H1 (cell line): ENCODE measurements around the gene STAT1. TPM values are rescaled to one million over a fixed set of nuclear protein-coding genes. Genes with fewer than 3 reads are reported as not detected.

Source experiments
- CTCF ChIA-PET: fragments of 300-600 bp; sonication (Branson Sonifier 250); formaldehyde crosslinking; loops from one replicate; lab custom pipeline; 2021; ENCODE audit not compliant: partially characterized antibody; lab: Charles Lee
- POLR2A ChIA-PET: fragments of 300-600 bp; sonication (Branson Sonifier 250); formaldehyde crosslinking; loops from one replicate; lab custom pipeline; 2021; ENCODE audit warnings: inconsistent platforms; ENCODE audit not compliant: partially characterized antibody; lab: Charles Lee
- DNase-seq, 2 experiments: peaks; one replicate each; pipeline versions ENCODE4 v3.0.0 to v3.0.0-alpha.2; 2010 to 2022; ENCODE audit warnings: low spot score in 2 of 2, low read depth in 1 of 2, mixed read lengths in 1 of 2
- FAIRE-seq: peaks from 2 replicates; lab custom pipeline; 2011; peaks lifted over from hg19 to GRCh38; lab: Jason Lieb, UNC
- H2AFZ ChIP-seq: 2 replicates; pipeline ENCODE4 v1.8.1; 2012; ENCODE audit warnings: low read length, inconsistent platforms
- H2AK5ac ChIP-seq: 2 replicates; pipeline ENCODE4 v1.6.1; 2013; ENCODE audit warnings: low read depth, low read length
- H2BK120ac ChIP-seq: replicated peaks from 2 replicates; pipeline ENCODE3; 2013; ENCODE audit warnings: low read depth, low read length, inconsistent platforms
- H2BK12ac ChIP-seq: 2 replicates; pipeline ENCODE4 v1.6.1; 2013; ENCODE audit warnings: low read depth, low read length
- H2BK15ac ChIP-seq: 2 replicates; pipeline ENCODE4 v1.6.1; 2013; ENCODE audit warnings: low read length
- H2BK20ac ChIP-seq: 2 replicates; pipeline ENCODE4 v1.6.1; 2013; ENCODE audit warnings: low read length
- H2BK5ac ChIP-seq: 2 replicates; pipeline ENCODE4 v1.6.1; 2013; ENCODE audit warnings: low read depth, low read length
- H3K14ac ChIP-seq: 2 replicates; pipeline ENCODE4 v1.6.1; 2013; ENCODE audit warnings: inconsistent platforms; ENCODE audit not compliant: insufficient read length
- H3K18ac ChIP-seq: 2 replicates; pipeline ENCODE4 v1.6.1; 2013; ENCODE audit warnings: low read length; ENCODE audit errors: extremely low read depth
- H3K23ac ChIP-seq: 2 replicates; pipeline ENCODE4 v1.6.1; 2013; ENCODE audit warnings: inconsistent platforms; ENCODE audit not compliant: insufficient read length
- H3K23me2 ChIP-seq: 2 replicates; pipeline ENCODE4 v1.6.1; 2013; ENCODE audit warnings: low read depth, low read length
- H3K27ac ChIP-seq: 2 replicates; pipeline ENCODE4 v1.6.1; 2011; ENCODE audit warnings: low read depth, low read length, inconsistent platforms
- H3K27me3 ChIP-seq, 4 experiments: replicated peaks in 1 of 4; 1 replicate in 1 of 4; 2 replicates in 3 of 4; pipeline versions ENCODE4 v1.6.1 to v1.8.1; 2011 to 2013; ENCODE audit warnings: low read length in 3 of 4, mild to moderate bottlenecking in 3 of 4, inconsistent platforms in 2 of 4, mixed read lengths in 2 of 4, moderate library complexity in 1 of 4; ENCODE audit not compliant: control insufficient read depth in 3 of 4, insufficient read depth in 3 of 4; ENCODE audit errors: extremely low read depth in 1 of 4
- H3K36me3 ChIP-seq, 4 experiments: 2 replicates each; pipeline versions ENCODE4 v1.6.1 to v1.8.1; 2011 to 2013; ENCODE audit warnings: mild to moderate bottlenecking in 4 of 4, low read length in 3 of 4, moderate library complexity in 2 of 4, control low read depth in 1 of 4, inconsistent platforms in 1 of 4; ENCODE audit not compliant: insufficient read depth in 4 of 4, control insufficient read depth in 2 of 4
- H3K4ac ChIP-seq: replicated peaks from 2 replicates; pipeline ENCODE3; 2013; ENCODE audit warnings: low read length, low read depth, mixed read lengths, inconsistent platforms; ENCODE audit not compliant: insufficient read length
- H3K4me1 ChIP-seq, 4 experiments: replicated peaks in 1 of 4; 1 replicate in 1 of 4; 2 replicates in 3 of 4; pipeline versions ENCODE4 v1.6.1 to v1.8.1; 2011 to 2013; ENCODE audit warnings: low read length in 3 of 4, inconsistent platforms in 2 of 4, mixed read lengths in 1 of 4; ENCODE audit not compliant: insufficient read depth in 4 of 4, control insufficient read depth in 3 of 4
- H3K4me2 ChIP-seq, 2 experiments: 2 replicates each; pipeline versions ENCODE4 v1.6.1 to v1.8.1; 2011 to 2013; ENCODE audit warnings: low read depth in 2 of 2, low read length in 2 of 2, control low read depth in 1 of 2, inconsistent platforms in 1 of 2, mild to moderate bottlenecking in 1 of 2; ENCODE audit not compliant: insufficient read depth in 1 of 2
- H3K4me3 ChIP-seq, 4 experiments: fragments of 200-600, 300-600 bp in 1 of 4; sonication (generic), shearing (Covaris generic), sonication (Bioruptor Twin) in 1 of 4; 2 replicates each; pipeline versions ENCODE4 v1.5.1 to v1.8.1; 2011 to 2016; ENCODE audit warnings: low read length in 4 of 4, low read depth in 3 of 4, control low read depth in 2 of 4, inconsistent platforms in 2 of 4, mild to moderate bottlenecking in 2 of 4, mixed read lengths in 1 of 4, moderate library complexity in 1 of 4; ENCODE audit not compliant: insufficient read depth in 2 of 4; ENCODE audit errors: extremely low read depth in 1 of 4
- H3K56ac ChIP-seq: replicated peaks from 2 replicates; pipeline ENCODE3; 2013; ENCODE audit warnings: low read depth, mild to moderate bottlenecking, mixed read lengths, low read length, inconsistent platforms; ENCODE audit not compliant: insufficient read length
- H3K79me1 ChIP-seq: 2 replicates; pipeline ENCODE4 v1.6.1; 2013; ENCODE audit warnings: low read depth, low read length, control low read depth
- H3K79me2 ChIP-seq, 2 experiments: 2 replicates each; pipeline versions ENCODE4 v1.6.1 to v1.8.1; 2012 to 2013; ENCODE audit warnings: low read length in 2 of 2, mild to moderate bottlenecking in 2 of 2, inconsistent platforms in 1 of 2; ENCODE audit not compliant: insufficient read depth in 2 of 2, control insufficient read depth in 1 of 2
- H3K9ac ChIP-seq, 4 experiments: replicated peaks in 1 of 4; 1 replicate in 1 of 4; 2 replicates in 3 of 4; pipeline versions ENCODE4 v1.6.1 to v1.8.1; 2011 to 2013; ENCODE audit warnings: low read depth in 3 of 4, low read length in 3 of 4, control low read depth in 2 of 4, mild to moderate bottlenecking in 2 of 4, moderate library complexity in 2 of 4, inconsistent platforms in 1 of 4; ENCODE audit errors: extremely low read depth in 1 of 4
- H3K9me3 ChIP-seq, 2 experiments: 2 replicates each; pipeline versions ENCODE4 v1.6.1 to v1.8.1; 2012 to 2013; ENCODE audit warnings: mild to moderate bottlenecking in 2 of 2, moderate library complexity in 2 of 2, control low read depth in 1 of 2, inconsistent platforms in 1 of 2, low read depth in 1 of 2, low read length in 1 of 2, mixed read lengths in 1 of 2; ENCODE audit not compliant: insufficient read depth in 2 of 2
- H4K20me1 ChIP-seq, 2 experiments: replicated peaks in 1 of 2; 2 replicates each; pipeline versions ENCODE3 to v1.8.1; 2011 to 2013; ENCODE audit warnings: inconsistent platforms in 2 of 2, low read length in 2 of 2, mild to moderate bottlenecking in 1 of 2; ENCODE audit not compliant: insufficient read depth in 2 of 2, control insufficient read depth in 1 of 2
- H4K5ac ChIP-seq: 2 replicates; pipeline ENCODE4 v1.6.1; 2013; ENCODE audit warnings: low read length, low read depth, mixed read lengths, inconsistent platforms; ENCODE audit not compliant: insufficient read length
- H4K8ac ChIP-seq: 2 replicates; pipeline ENCODE4 v1.8.0; 2013; ENCODE audit warnings: mild to moderate bottlenecking, moderate library complexity, low read length, inconsistent platforms; ENCODE audit not compliant: insufficient read depth; ENCODE audit errors: extremely low read depth
- H4K91ac ChIP-seq: replicated peaks from 2 replicates; pipeline ENCODE3; 2013; ENCODE audit warnings: low read length, mixed read lengths, inconsistent platforms; ENCODE audit not compliant: insufficient read length
- JUN ChIP-seq: IDR thresholded peaks from 2 replicates; pipeline ENCODE4 v1.6.1; 2011; ENCODE audit warnings: low read depth, mild to moderate bottlenecking, improper control_type of control experiment, low read length
- POLR2A ChIP-seq, 2 experiments: IDR thresholded peaks; 1 replicate in 1 of 2; 2 replicates in 1 of 2; pipeline ENCODE4 v1.6.1; 2011; ENCODE audit warnings: low read depth in 2 of 2, low read length in 2 of 2, mild to moderate bottlenecking in 2 of 2; ENCODE audit errors: control extremely low read depth in 1 of 2
- SIRT6 ChIP-seq: IDR thresholded peaks from one replicate; pipeline ENCODE4 v1.7.1; 2012; ENCODE audit warnings: low read length, inconsistent platforms
- WGBS, 2 experiments: shearing (Covaris generic) in 1 of 2; methylation state at CpG; one replicate each; pipeline versions ENCODE4 v1.1.6 to v1.1.7; 2013 to 2015; ENCODE audit warnings: low lambda C conversion rate in 2 of 2, mixed read lengths in 2 of 2, inconsistent platforms in 1 of 2, low coverage in 1 of 2, missing lambda C conversion rate in 1 of 2; ENCODE audit not compliant: insufficient replicate concordance in 2 of 2, insufficient coverage in 1 of 2, insufficient read length in 1 of 2; ENCODE audit errors: extremely low coverage in 1 of 2, missing lambda C conversion rate in 1 of 2; 5-methylcytosine and 5-hydroxymethylcytosine counted together
- polyA plus RNA-seq, 7 experiments: library from polyadenylated mRNA; depleted of rRNA in 3 of 7; stranded (reverse) in 5 of 7; unstranded in 2 of 7; fragments of >200 nt in 5 of 7; fragments of 200-250 nt in 2 of 7; gene quantifications; 1 replicate in 5 of 7; 2 replicates in 1 of 7; 4 replicates in 1 of 7; pipeline versions ENCODE4 v1.2.1 to v1.2.3, GENCODE V29; 2011 to 2013; ENCODE audit warnings: missing spikeins in 2 of 7, mixed read lengths in 2 of 7
- total RNA-seq: library from RNA; stranded (reverse); fragmentation: NEBNext Ultra II Directional; extraction: Animal tissue kit (Norgen Biotek cat#: 25700); gene quantifications from 2 replicates; pipeline ENCODE4 v1.2.1, GENCODE V29; 2021

STAT1 gene
- total and polyA plus RNA-seq, 2 of the 8 experiments (the other 6 are each of a cell fraction or from before 2014, with no cell fraction given), result 20.3 to 43.0 TPM

DNA sequence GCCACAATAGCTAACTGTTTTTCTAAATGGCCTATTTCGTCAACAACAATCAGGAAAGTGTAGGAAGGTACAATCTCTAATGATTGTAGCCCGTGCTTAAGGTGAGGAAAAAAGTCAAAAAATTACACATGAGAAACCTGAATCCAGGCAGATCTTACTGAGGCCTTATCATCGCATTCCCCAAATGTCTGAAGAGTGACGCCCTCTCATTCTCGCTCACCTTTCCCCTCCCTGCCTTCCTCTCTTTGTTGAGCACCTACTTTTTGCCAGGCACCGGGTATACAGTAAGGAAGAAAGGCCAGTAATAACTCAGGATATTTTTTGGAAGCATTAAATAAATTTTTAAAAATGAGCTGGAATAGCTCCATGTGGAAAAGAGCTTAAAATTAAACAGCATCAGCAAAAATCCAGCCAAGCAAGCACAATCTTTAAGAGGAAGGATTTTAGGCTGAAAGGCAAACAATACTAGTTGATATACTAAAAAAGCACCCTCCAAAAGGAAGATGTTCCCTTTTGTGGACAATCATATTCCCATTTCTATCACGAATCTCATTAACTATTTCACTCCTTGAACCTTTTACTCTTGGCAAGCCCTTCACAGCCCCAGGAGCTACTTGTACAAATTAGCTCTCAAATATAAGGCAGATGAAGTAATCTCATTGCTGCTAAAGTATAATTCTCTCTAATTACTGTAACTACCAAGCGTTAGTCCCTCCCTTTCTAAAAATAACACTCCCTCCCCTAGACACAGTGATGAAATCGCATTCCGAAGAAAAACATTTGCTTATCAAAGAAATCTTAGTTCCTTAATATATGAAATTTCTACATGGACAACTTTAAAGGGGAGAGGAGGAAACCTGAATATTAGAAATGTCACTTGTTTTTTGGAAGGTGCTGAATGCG lies 40.0 kb downstream of the STAT1 start:
- 91% methylated on average over 11 of the region's 11 CpGs; no CpG with 5 or more reads in 1 of the 2 experiments for WGBS, 2 experiments
- Histone ChIP-seq H2BK20ac (no peak overlapping the region), H3K27ac (no peak overlapping the region), H3K4ac (no peak overlapping the region), H4K5ac (no peak overlapping the region), H3K4me1 (no peaks in the 10 kb centered on the region), H2BK5ac (no peak overlapping the region), H2BK15ac (no peak overlapping the region), H4K8ac (no peak overlapping the region), H3K4me2 (no peak overlapping the region), H3K27me3 (no peaks in the 10 kb centered on the region), H2AFZ (no peak overlapping the region), H3K36me3 (peaks cover 28 to 75% (median 73%) of the 10 kb centered on the region in 4 experiments), H3K18ac (no peak overlapping the region), H2AK5ac (no peak overlapping the region), H3K9me3 (no peaks in the 10 kb centered on the region), H3K56ac (no peak overlapping the region), H2BK12ac (no peak overlapping the region), H3K9ac (no peak overlapping the region), H3K14ac (no peak overlapping the region), H3K79me1 (no peaks in the 10 kb centered on the region), H3K23ac (no peak overlapping the region), H3K23me2 (no peaks in the 10 kb centered on the region), H4K91ac (no peak overlapping the region), H4K20me1 (no peaks in the 10 kb centered on the region), H3K4me3 (no peak overlapping the region), H2BK120ac (no peak overlapping the region), H3K79me2 (no peaks in the 10 kb centered on the region)
- ChIA-PET POLR2A (no interaction called here), CTCF (interaction anchor here (1.0 to 1.3 kb wide), 4 partner anchors 14 to 166 kb away, joined by 3 read pairs; no protein-coding TSS in a partner anchor)
- FAIRE-seq (no peak), DNase-seq (no peak)
- TF ChIP-seq JUN (no peak), POLR2A (IDR thresholded peaks at IDR 0.05; ENCODE audit: control extremely low read depth in 1 of 2, low read depth in 2 of 2, low read length in 2 of 2) (no peak), SIRT6 (no peak)
